HepG2 (cell line): ENCODE data around the gene PLA2R1. TPM values are rescaled to one million over a fixed set of nuclear protein-coding genes. Genes with fewer than 3 reads are reported as not detected.

Experiments used
- AKAP8 ChIP-seq: sonication (generic); formaldehyde crosslinking; IDR thresholded peaks from 2 replicates; pipeline ENCODE4 v1.5.1; 2020; ENCODE audit warnings: mild to moderate bottlenecking, missing genetic modification reagents
- ATF7 ChIP-seq, 2 experiments: fragments of 450-650 bp in 1 of 2; sonication (generic) in 1 of 2; formaldehyde crosslinking in 1 of 2; IDR thresholded peaks; 2 replicates each; pipeline versions ENCODE4 v1.4.0 to v1.6.1; 2016 to 2020; ENCODE audit warnings: antibody characterized with exemption in 1 of 2, mild to moderate bottlenecking in 1 of 2, missing genetic modification reagents in 1 of 2
- CENPT ChIP-seq: sonication (generic); formaldehyde crosslinking; IDR thresholded peaks from 2 replicates; pipeline ENCODE4 v1.8.0; 2022; ENCODE audit warnings: low read depth, mild to moderate bottlenecking, moderate library complexity, missing genetic modification reagents
- EP300 ChIP-seq, 3 experiments: sonication (generic) in 1 of 3; formaldehyde crosslinking in 1 of 3; IDR thresholded peaks; 2 replicates each; pipeline versions ENCODE4 v1.5.1 to v1.6.1; 2011 to 2020; ENCODE audit warnings: low read depth in 2 of 3, low read length in 2 of 3, borderline replicate concordance in 1 of 3, improper control_type of control experiment in 1 of 3, mild to moderate bottlenecking in 1 of 3, missing genetic modification reagents in 1 of 3, moderate library complexity in 1 of 3
- JUN ChIP-seq: sonication (generic); formaldehyde crosslinking; IDR thresholded peaks from 2 replicates; pipeline ENCODE4 v1.4.0; 2020; ENCODE audit warnings: mild to moderate bottlenecking, missing genetic modification reagents
- SAP130 ChIP-seq: IDR thresholded peaks from 2 replicates; pipeline ENCODE4 v1.6.1; 2016; ENCODE audit warnings: low read depth
- SETDB1 ChIP-seq: sonication (generic); formaldehyde crosslinking; IDR thresholded peaks from 2 replicates; pipeline ENCODE4 v1.5.1; 2020; ENCODE audit warnings: missing genetic modification reagents, mild to moderate bottlenecking, borderline replicate concordance
- SP140L ChIP-seq: sonication (generic); formaldehyde crosslinking; IDR thresholded peaks from 2 replicates; pipeline ENCODE4 v1.4.0; 2020; ENCODE audit warnings: missing genetic modification reagents, borderline replicate concordance
- TARDBP ChIP-seq: sonication (generic); formaldehyde crosslinking; IDR thresholded peaks from 2 replicates; pipeline ENCODE4 v1.8.0; 2022; ENCODE audit warnings: mild to moderate bottlenecking, missing genetic modification reagents
- TOE1 ChIP-seq: sonication (generic); formaldehyde crosslinking; IDR thresholded peaks from 2 replicates; pipeline ENCODE4 v1.4.0; 2020; ENCODE audit warnings: mild to moderate bottlenecking, missing genetic modification reagents
- ZKSCAN1 ChIP-seq: fragments of 150-350 bp; IDR thresholded peaks from 2 replicates; pipeline ENCODE4 v1.6.1; 2014; ENCODE audit warnings: low read length
- ZMYM2 ChIP-seq: sonication (generic); formaldehyde crosslinking; IDR thresholded peaks from 2 replicates; pipeline ENCODE4 v1.8.0; 2022; ENCODE audit warnings: mild to moderate bottlenecking, missing genetic modification reagents
- ZNF468 ChIP-seq: sonication (generic); formaldehyde crosslinking; IDR thresholded peaks from 2 replicates; pipeline ENCODE4 v1.8.0; 2022; ENCODE audit warnings: mild to moderate bottlenecking, moderate library complexity, missing genetic modification reagents
- ZNF652 ChIP-seq: IDR thresholded peaks from 2 replicates; pipeline ENCODE4 v1.6.1; 2016; ENCODE audit warnings: low read depth, borderline replicate concordance
- ZNF850 ChIP-seq: sonication (generic); formaldehyde crosslinking; conservative IDR thresholded peaks from 2 replicates; pipeline ENCODE4 v1.9.0; 2021; ENCODE audit warnings: mild to moderate bottlenecking, missing genetic modification reagents
- polyA plus RNA-seq, 8 experiments: library from polyadenylated mRNA; depleted of rRNA in 3 of 8; stranded (reverse) in 7 of 8; unstranded in 1 of 8; fragments of >200 nt; fragmentation: Illumina TruSeq in 4 of 8; extraction: Trizol in 4 of 8; gene quantifications; 2 replicates each; pipeline versions ENCODE4 v1.2.1 to v1.2.3, GENCODE V29; 2011 to 2016; ENCODE audit warnings: low read depth in 4 of 8, missing spikeins in 1 of 8, mixed read lengths in 1 of 8; ENCODE audit not compliant: insufficient read depth in 1 of 8
- total RNA-seq, 5 experiments: library from RNA; depleted of rRNA; stranded (reverse); fragments of >200 nt; fragmentation: Illumina TruSeq; extraction: Trizol; gene quantifications; 2 replicates each; pipeline ENCODE4 v1.2.3, GENCODE V29; 2016; ENCODE audit warnings: low read depth in 1 of 5
- TF ChIP-seq, protein P1 (sequence below): sonication (generic); formaldehyde crosslinking; IDR thresholded peaks from 2 replicates; pipeline ENCODE4 v1.8.0; 2022; ENCODE audit warnings: missing genetic modification reagents, mild to moderate bottlenecking, moderate library complexity, borderline replicate concordance
- TF ChIP-seq, protein P2 (sequence below): sonication (generic); formaldehyde crosslinking; IDR thresholded peaks from 2 replicates; pipeline ENCODE4 v1.5.0; 2020; ENCODE audit warnings: missing genetic modification reagents
- TF ChIP-seq, protein P3 (sequence below): sonication (generic); formaldehyde crosslinking; IDR thresholded peaks from 2 replicates; pipeline ENCODE4 v1.4.0; 2020; ENCODE audit warnings: mild to moderate bottlenecking, missing genetic modification reagents
- TF ChIP-seq, protein P4 (sequence below): sonication (generic); formaldehyde crosslinking; IDR thresholded peaks from 2 replicates; pipeline ENCODE4 v1.9.0; 2021; ENCODE audit warnings: missing genetic modification reagents, mild to moderate bottlenecking, borderline replicate concordance

The PLA2R1 gene
- total and polyA plus RNA-seq, 2 of the 13 experiments (the other 11 are each of a cell fraction or from before 2014, with no cell fraction given), result not detected

DNA sequence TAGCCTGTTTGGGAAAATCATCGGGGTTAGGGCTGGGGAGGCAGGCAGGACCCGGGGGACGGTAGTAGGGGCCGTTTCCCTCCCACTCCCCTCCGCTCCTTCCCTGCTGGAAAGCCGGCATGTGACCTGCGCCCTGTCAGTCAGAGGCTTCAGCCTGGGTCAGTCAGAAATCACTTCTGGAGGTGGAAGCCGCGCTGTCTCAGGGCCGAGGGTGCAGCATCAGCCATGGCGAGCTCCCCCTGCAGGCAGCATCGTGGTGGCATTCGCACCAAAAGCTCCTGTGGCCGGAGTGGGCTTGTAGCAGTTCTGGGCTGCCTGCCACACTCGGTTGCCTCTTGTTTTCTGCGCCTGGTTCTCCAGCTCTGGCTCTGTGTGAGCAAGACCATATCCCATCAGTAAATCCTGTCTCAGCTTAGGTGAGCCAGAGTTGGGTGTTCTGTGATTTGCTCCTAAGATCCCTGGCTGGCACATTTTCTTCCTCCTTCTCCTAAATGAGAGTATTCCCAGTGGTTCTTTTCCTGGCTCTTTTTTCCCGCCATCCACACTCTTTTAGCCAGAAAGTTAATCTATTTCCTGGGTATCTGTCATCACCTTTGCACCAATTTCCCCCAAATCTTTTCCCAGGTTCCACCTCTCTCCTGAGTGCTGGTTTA lies 140.5 kb downstream of the PLA2R1 start (continued):
- no peak for TF ChIP-seq ZMYM2 (CRISPR knock-in tag)
- no peak for TF ChIP-seq TOE1 (CRISPR knock-in tag)
- TF ChIP-seq, protein P1, sequence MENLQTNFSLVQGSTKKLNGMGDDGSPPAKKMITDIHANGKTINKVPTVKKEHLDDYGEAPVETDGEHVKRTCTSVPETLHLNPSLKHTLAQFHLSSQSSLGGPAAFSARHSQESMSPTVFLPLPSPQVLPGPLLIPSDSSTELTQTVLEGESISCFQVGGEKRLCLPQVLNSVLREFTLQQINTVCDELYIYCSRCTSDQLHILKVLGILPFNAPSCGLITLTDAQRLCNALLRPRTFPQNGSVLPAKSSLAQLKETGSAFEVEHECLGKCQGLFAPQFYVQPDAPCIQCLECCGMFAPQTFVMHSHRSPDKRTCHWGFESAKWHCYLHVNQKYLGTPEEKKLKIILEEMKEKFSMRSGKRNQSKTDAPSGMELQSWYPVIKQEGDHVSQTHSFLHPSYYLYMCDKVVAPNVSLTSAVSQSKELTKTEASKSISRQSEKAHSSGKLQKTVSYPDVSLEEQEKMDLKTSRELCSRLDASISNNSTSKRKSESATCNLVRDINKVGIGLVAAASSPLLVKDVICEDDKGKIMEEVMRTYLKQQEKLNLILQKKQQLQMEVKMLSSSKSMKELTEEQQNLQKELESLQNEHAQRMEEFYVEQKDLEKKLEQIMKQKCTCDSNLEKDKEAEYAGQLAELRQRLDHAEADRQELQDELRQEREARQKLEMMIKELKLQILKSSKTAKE (CRISPR knock-in tag), result no peak
- no peak for TF ChIP-seq SP140L (CRISPR knock-in tag)
- TF ChIP-seq, protein P2, sequence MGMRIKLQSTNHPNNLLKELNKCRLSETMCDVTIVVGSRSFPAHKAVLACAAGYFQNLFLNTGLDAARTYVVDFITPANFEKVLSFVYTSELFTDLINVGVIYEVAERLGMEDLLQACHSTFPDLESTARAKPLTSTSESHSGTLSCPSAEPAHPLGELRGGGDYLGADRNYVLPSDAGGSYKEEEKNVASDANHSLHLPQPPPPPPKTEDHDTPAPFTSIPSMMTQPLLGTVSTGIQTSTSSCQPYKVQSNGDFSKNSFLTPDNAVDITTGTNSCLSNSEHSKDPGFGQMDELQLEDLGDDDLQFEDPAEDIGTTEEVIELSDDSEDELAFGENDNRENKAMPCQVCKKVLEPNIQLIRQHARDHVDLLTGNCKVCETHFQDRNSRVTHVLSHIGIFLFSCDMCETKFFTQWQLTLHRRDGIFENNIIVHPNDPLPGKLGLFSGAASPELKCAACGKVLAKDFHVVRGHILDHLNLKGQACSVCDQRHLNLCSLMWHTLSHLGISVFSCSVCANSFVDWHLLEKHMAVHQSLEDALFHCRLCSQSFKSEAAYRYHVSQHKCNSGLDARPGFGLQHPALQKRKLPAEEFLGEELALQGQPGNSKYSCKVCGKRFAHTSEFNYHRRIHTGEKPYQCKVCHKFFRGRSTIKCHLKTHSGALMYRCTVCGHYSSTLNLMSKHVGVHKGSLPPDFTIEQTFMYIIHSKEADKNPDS (CRISPR knock-in tag), result no peak
- TF ChIP-seq TARDBP (CRISPR knock-in tag), result no peak
- TF ChIP-seq ATF7 (IDR thresholded peaks at IDR 0.05), result no peak
- TF ChIP-seq ATF7 (CRISPR knock-in tag; IDR thresholded peaks at IDR 0.05), result no peak
- TF ChIP-seq CENPT (CRISPR knock-in tag), result no peak
- TF ChIP-seq SETDB1 (CRISPR knock-in tag), result no peak
- no peak for TF ChIP-seq ZNF468
- TF ChIP-seq, protein P3, sequence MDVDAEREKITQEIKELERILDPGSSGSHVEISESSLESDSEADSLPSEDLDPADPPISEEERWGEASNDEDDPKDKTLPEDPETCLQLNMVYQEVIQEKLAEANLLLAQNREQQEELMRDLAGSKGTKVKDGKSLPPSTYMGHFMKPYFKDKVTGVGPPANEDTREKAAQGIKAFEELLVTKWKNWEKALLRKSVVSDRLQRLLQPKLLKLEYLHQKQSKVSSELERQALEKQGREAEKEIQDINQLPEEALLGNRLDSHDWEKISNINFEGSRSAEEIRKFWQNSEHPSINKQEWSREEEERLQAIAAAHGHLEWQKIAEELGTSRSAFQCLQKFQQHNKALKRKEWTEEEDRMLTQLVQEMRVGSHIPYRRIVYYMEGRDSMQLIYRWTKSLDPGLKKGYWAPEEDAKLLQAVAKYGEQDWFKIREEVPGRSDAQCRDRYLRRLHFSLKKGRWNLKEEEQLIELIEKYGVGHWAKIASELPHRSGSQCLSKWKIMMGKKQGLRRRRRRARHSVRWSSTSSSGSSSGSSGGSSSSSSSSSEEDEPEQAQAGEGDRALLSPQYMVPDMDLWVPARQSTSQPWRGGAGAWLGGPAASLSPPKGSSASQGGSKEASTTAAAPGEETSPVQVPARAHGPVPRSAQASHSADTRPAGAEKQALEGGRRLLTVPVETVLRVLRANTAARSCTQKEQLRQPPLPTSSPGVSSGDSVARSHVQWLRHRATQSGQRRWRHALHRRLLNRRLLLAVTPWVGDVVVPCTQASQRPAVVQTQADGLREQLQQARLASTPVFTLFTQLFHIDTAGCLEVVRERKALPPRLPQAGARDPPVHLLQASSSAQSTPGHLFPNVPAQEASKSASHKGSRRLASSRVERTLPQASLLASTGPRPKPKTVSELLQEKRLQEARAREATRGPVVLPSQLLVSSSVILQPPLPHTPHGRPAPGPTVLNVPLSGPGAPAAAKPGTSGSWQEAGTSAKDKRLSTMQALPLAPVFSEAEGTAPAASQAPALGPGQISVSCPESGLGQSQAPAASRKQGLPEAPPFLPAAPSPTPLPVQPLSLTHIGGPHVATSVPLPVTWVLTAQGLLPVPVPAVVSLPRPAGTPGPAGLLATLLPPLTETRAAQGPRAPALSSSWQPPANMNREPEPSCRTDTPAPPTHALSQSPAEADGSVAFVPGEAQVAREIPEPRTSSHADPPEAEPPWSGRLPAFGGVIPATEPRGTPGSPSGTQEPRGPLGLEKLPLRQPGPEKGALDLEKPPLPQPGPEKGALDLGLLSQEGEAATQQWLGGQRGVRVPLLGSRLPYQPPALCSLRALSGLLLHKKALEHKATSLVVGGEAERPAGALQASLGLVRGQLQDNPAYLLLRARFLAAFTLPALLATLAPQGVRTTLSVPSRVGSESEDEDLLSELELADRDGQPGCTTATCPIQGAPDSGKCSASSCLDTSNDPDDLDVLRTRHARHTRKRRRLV (CRISPR knock-in tag), result no peak
- no peak for TF ChIP-seq AKAP8
- TF ChIP-seq, protein P4, sequence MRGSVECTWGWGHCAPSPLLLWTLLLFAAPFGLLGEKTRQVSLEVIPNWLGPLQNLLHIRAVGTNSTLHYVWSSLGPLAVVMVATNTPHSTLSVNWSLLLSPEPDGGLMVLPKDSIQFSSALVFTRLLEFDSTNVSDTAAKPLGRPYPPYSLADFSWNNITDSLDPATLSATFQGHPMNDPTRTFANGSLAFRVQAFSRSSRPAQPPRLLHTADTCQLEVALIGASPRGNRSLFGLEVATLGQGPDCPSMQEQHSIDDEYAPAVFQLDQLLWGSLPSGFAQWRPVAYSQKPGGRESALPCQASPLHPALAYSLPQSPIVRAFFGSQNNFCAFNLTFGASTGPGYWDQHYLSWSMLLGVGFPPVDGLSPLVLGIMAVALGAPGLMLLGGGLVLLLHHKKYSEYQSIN (CRISPR knock-in tag), result no peak
- TF ChIP-seq JUN (CRISPR knock-in tag), result no peak
- TF ChIP-seq ZNF652 (CRISPR knock-in tag), result no peak
- TF ChIP-seq ZKSCAN1, result no peak
- no peak for TF ChIP-seq EP300 (IDR thresholded peaks at IDR 0.05; ENCODE audit: low read depth in 2 of 2, low read length in 2 of 2)
- TF ChIP-seq EP300 (CRISPR knock-in tag; IDR thresholded peaks at IDR 0.05; ENCODE audit: borderline replicate concordance), result 0 out of 2 replicates have a peak, but pooled peaks have one; percentile 10
- TF ChIP-seq SAP130 (CRISPR knock-in tag), result peak; percentile 35; the same call in 1 of the 2 replicates
- TF ChIP-seq ZNF850 (CRISPR knock-in tag), result no peak
